Measurements from ENCODE around the gene MSRB3. TPM values are rescaled to one million over a fixed set of nuclear protein-coding genes. Genes with fewer than 3 reads are reported as not detected.

MSRB3 gene
- total RNA-seq, 2 experiments from 2014 or later: 0.12 TPM; not detected in 1

GRCh38 chr12:65505386-65506121, 227.1 kb downstream of the MSRB3 start:
- H3K27ac Mint-ChIP-seq: no peak overlapping the region
- no peaks in the 10 kb centered on the region for H3K36me3 Mint-ChIP-seq (ENCODE audit: low read depth)
- POLR2A ChIA-PET: no interaction called here

GRCh38 chr12:65508276-65509035, 230.0 kb downstream of the MSRB3 start:
- Mint-ChIP-seq H3K9me3 (ENCODE audit: low read depth) (no peaks in the 10 kb centered on the region), H3K27me3 (peaks cover 9% of the 10 kb centered on the region), H3K4me3 (no peak overlapping the region), H3K4me1 (no peaks in the 10 kb centered on the region), H3K36me3 (ENCODE audit: low read depth) (no peaks in the 10 kb centered on the region), H3K27ac (no peak overlapping the region)
- no peak for DNase-seq
- CTCF ChIA-PET: no interaction called here
- ATAC-seq: no peak
- POLR2A ChIA-PET: no interaction called here
- intact Hi-C loops (cut with DNase I, micrococcal nuclease): no loop called here

More at GRCh38 chr12:65505386-65506121, 227.1 kb downstream of the MSRB3 start:
- ATAC-seq (no peak), DNase-seq (no peak)
- CTCF ChIA-PET: no interaction called here
- H3K27me3 Mint-ChIP-seq: peaks cover 10% of the 10 kb centered on the region
- H3K9me3 Mint-ChIP-seq (ENCODE audit: low read depth): no peaks in the 10 kb centered on the region
- no peak overlapping the region for H3K4me3 Mint-ChIP-seq
- H3K4me1 Mint-ChIP-seq: no peaks in the 10 kb centered on the region
- intact Hi-C loops (cut with DNase I, micrococcal nuclease): no loop called here

DNA sequence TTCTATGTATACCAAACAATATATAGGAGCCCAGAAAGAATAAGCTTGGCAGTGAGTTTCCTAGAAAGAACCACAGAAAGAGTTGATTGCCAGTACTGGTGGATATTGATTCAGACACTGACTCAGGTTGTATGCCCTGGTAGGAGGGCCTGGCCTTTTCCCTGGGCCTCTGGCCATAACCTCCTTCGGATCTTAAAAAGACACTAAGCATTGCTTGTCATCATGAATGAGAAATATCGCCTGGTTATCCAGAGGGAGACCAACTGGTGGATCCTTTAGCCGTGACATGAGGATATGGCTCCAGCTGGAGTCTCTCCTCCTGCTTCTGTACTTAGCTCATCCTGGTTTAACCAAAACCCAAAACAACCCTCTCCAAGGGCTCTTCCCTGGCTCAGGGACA, 231.5 kb downstream of the MSRB3 start:
- intact Hi-C loops (cut with DNase I, micrococcal nuclease): no loop called here
- ATAC-seq: no peak
- ChIA-PET POLR2A (no interaction called here), CTCF (no interaction called here)
- Mint-ChIP-seq H3K4me3 (no peak overlapping the region), H3K27me3 (peaks cover 9% of the 10 kb centered on the region), H3K27ac (no peak overlapping the region), H3K36me3 (ENCODE audit: low read depth) (no peaks in the 10 kb centered on the region), H3K4me1 (no peaks in the 10 kb centered on the region), H3K9me3 (ENCODE audit: low read depth) (no peaks in the 10 kb centered on the region)
- no peak for DNase-seq

DNA sequence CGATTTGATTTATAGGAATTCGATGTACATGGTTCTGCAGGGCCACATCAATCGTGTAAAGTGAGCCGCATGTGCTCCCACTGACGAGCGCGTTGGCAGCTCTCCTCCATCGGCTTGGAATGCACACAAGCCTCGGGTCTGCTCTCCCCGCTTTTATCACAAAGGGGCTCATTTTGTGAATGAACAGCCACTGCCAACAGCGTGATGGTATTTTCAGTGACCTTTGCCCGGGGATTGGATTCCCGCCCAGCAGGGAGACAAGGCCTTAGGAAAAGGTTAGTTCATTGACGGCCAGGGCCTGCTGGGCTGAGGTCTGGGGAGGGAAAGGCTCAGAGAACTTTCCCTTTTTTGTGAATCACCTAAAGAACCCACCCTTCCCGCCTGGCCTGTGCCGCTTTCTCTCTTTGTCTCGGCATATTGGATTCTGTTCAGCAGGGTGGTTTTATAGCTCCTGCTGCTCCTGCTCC, 232.1 kb downstream of the MSRB3 start:
- no peaks in the 10 kb centered on the region for H3K4me1 Mint-ChIP-seq
- no peaks in the 10 kb centered on the region for H3K36me3 Mint-ChIP-seq (ENCODE audit: low read depth)
- ATAC-seq (no peak), DNase-seq (no peak)
- CTCF ChIA-PET: interaction anchor here (0.6 kb wide), 2 partner anchors 65 to 183 kb away, joined by 3 read pairs; no protein-coding TSS in a partner anchor
- no peak overlapping the region for H3K4me3 Mint-ChIP-seq
- intact Hi-C loops (cut with DNase I, micrococcal nuclease): no loop called here
- peaks cover 9% of the 10 kb centered on the region for H3K27me3 Mint-ChIP-seq
- no peak overlapping the region for H3K27ac Mint-ChIP-seq
- POLR2A ChIA-PET: interaction anchor here (0.7 kb wide), 2 partner anchors 281 to 906 kb away, joined by 3 read pairs; no protein-coding TSS in a partner anchor
- no peaks in the 10 kb centered on the region for H3K9me3 Mint-ChIP-seq (ENCODE audit: low read depth)

GRCh38 chr12:65511134-65511834, 232.8 kb downstream of the MSRB3 start:
- DNase-seq: no peak
- H3K9me3 Mint-ChIP-seq (ENCODE audit: low read depth): no peaks in the 10 kb centered on the region
- H3K27me3 Mint-ChIP-seq: peaks cover 9% of the 10 kb centered on the region
- no peaks in the 10 kb centered on the region for H3K36me3 Mint-ChIP-seq (ENCODE audit: low read depth)
- intact Hi-C loops (cut with DNase I, micrococcal nuclease): no loop called here
- H3K4me3 Mint-ChIP-seq: no peak overlapping the region
- ATAC-seq: no peak
- CTCF ChIA-PET: interaction anchor here (0.6 to 0.7 kb wide), 3 partner anchors 20 to 182 kb away, joined by 3 read pairs; no protein-coding TSS in a partner anchor
- POLR2A ChIA-PET: interaction anchor here (0.7 kb wide), 2 partner anchors 282 to 906 kb away, joined by 3 read pairs; no protein-coding TSS in a partner anchor
- H3K4me1 Mint-ChIP-seq: no peaks in the 10 kb centered on the region
- no peak overlapping the region for H3K27ac Mint-ChIP-seq

- ATAC-seq: no peak
- Mint-ChIP-seq H3K9me3 (ENCODE audit: low read depth) (no peaks in the 10 kb centered on the region), H3K27me3 (peaks cover 7% of the 10 kb centered on the region), H3K4me1 (no peaks in the 10 kb centered on the region), H3K27ac (no peak overlapping the region), H3K4me3 (no peak overlapping the region), H3K36me3 (ENCODE audit: low read depth) (no peaks in the 10 kb centered on the region)
- intact Hi-C loops (cut with DNase I, micrococcal nuclease): no loop called here
- ChIA-PET POLR2A (no interaction called here), CTCF (no interaction called here)
- no peak for DNase-seq
Observed at GRCh38 chr12:65511912-65512311, 233.4 kb downstream of the MSRB3 start.

Other genes starting within 250 kb of the MSRB3 start
- not detected for gene WIF1, start 157.4 kb upstream of the MSRB3 start, total RNA-seq
- 10 to 100 TPM; 15.9 to 17.6 TPM for gene LEMD3, start 109.1 kb upstream of the MSRB3 start, total RNA-seq

Measured in activated CD4-positive, alpha-beta T cell treated with anti-CD3 and anti-CD28 coated beads for 36 hours (primary cell).